ENCODE data around the gene SLC12A7.
A peak's percentile ranks its signal among the peaks of the same experiment; 100 is the strongest.

The SLC12A7 gene

DNA sequence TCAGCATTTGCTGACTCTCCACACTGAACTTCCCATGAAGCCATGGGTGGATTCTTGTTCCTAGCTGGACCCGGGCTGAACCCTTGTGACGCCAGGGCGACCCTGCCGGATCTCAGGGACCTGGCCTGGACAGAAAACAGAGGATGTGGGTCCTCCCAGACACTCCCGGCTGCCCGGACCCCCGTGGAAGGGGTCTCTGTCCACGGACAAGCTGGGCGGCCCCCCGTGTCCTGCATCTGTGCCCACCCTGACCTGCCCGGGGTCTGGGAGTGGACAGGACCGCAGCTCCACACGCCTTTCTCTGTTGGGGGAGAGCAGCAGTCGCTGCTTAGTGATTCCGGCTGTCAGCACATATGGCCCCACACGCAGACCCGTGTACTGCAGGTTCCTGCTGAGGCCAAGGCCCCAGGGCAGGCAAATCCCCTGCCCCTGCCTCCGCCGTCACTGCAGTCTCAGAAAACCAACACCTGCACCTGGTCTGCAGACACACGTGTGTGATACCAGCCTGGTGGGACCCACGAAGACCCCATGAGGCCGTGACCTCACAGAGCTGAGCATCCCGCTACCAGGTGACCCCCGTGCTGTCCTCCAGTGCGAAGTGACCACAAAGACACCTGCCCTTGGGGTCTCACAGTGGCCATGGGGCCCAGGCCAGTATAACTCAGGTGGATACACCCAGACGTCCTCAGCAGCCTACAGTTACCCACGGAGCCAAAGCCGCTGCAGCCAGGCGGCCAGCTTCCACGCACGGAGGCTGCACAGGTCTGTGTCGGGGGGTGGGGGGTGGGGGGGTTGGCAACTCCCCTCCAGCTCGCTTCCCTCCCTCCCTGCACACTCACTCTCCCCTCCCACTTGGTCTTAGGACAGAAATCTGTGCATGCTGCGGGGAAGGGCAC, 52.6 kb downstream of the SLC12A7 start:
- DNase-seq: no peak

DNA sequence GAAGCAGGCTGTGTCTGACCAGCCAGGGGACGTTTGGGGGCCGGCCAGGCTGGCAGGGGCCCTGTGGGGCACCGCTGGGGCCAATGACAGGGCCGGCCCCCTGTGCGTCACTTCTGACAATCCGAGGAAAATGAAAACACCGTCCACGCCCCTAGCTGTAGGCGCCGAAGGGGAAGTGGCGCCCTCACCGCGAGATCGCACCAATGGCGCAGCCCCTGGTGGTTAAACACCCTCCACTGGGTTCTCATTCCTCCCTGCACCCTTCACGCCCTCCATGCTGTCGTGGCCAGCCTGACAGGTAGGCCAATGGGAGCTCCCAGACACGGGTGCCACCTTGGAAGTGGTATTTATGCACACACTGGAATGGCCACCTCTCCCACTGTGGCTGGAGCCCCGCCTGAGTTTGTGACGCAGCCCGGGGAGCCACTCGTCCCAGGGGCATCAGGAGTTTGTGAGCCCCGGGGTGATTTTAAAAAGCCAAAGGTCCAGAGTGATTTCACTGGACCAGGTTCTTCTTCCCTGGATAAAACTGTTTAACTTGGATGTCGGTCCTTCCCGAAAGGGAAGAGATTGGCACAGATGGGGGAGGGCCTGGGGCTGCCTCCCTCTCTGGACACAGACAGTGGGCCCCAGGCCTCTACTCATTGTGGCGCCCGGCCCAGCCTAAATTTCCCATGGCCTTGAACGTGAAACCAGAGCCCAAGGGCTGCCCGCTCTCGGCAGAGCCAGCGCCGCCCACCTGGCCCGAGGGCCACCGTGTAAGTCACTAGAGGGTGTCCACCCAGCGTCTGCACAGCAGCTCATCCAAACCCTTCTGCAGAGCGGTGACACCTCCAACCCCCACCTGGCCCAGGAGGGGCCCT, 53.5 kb downstream of the SLC12A7 start:
- no peak for DNase-seq

DNA sequence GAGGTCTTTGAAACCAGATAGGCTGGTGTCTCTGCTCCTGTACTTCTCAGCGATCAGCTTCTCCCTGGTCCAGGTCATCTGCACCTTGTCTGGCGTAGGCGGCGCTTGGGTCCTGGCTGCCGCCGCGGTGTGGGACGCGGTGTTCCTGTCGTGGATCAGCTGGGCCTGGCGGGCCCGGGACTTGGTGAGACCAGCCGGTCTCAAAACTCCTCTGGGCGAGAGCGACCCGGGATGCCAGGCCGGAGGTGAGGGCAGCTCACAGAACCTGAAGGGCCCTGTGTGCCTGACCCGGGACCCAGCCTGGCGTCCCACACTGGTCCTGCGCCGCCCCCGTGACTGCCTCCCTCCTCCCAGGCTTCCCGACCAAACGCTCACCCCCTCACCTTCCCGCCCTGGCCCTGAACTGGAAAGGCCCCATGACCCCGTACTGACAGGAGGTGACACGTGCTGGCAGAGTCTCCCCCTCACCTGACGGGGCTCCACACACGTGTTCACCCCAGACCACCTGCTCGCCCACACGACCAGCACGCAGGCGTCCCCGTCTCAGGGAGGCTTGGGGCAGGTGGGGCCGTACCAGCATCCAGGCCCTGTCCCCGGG, 54.3 kb downstream of the SLC12A7 start:
- no peak for DNase-seq

DNA sequence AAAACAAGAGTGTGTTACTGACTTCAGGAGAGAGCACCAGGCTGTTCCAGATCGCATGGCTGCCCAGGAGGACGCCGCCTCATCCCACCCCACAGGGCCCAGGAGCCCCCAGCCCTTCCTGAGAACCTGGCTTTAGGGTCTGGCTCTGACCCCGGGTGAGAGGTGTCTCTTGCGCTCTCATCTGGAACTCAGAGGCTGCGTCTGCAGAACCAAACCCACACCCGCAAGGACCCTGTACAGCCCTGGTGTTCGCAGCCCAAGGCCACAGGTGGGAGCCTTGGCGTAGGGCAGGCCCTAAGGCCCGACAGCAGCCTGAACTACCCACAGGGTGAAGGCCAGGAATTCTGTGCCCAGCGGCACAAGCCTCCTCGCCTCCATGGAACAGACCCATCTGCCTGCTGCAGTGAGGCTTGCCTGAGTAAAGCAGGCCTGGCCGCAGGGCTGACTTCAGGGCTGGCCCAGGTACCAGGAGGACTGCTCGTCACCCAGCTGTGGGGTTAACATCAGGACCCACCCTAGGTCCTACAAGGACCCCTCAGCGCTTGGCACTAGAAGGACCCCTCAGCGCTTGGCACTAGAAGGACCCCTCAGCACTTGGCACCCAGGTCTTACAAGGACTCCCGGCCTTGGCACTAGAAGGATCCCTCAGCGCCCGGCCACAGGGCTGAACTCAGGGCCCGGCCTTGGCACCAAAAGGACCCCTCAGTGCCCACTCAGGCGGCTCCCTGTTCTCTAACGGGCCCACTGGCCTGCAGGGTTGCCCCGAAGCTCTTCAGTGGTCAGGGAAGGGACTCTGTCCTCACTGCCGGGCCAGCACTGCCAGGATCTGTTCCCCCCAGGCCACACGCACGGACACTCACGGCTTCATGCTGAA, 55.0 kb downstream of the SLC12A7 start:
- no peak for DNase-seq

DNA sequence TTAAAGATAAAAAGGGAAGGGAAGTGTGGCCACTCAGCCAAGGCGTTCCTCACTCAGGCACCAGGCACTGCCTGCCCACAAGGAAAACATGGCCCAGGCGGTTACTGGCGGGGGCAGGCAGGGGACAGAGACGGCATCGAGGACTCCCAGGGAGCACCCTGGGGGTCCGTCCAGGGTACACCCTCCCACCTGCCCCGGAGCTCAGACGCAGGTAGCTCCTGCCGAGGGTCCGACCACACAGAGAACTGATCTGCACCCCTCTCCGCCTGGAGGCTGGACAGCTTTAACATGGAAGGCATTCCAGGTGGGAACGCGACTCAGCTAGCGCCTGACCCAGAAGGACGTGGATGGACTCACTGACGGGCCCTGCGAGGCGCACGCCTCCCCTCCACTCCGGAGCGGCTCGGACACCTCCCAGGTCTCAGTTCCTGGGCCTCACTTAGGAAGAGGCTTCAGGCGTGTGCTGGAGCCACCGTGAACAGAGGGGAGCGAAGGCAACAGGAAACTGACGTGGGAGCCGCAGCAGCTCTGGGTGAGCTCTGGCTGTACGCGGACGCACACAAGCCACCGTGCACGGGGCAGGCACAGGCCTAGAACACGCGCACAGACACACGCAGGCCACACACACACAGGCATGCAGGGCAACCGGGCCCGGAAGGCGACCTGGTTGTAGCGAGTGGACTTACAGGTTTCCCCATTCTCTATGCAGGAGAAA, 55.8 kb downstream of the SLC12A7 start:
- DNase-seq: no peak

DNA sequence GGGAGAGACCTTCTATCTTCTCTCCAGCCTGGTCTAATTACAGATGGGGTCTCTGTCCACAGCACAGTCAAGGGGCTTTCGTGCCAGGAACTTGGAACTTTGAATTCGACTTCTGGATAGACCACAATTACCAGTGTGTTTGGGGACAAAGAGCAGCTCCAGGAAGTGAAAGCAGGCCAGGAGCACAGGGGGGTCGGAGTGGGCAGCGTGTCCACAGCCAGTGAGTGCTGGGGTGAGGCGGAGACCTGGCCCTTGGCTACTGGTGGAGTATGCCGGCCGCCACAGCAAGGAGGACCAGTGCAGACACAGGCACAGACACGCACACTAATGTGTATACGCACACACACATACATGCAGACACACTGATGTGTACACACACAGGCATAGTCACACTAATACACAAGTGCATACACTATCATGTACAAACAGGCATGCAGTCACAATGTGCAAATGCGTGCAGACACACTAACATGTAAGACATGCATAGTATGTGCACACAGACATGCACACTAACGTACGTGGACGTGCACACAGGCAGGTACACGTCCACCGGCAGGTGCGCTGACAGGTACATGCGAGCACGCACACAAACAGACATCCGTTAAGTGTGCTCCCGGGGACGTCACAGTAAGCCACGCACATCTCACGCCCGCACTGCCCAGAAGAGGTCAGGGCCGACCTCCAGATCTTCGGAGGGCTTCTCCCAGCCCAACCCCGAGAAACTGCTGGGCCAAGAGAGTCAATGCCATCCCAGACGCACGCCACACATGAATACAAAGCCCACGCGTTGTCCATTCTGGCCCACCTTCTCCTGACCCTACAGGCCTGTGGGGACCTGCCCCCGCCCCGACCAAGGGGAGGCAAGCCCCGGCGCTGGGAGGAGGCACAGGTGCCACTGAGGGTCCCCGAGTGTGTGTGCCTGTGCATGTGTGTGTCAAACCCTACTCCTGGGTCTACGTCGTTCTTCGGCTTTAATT, 56.8 kb downstream of the SLC12A7 start:
- DNase-seq: no peak

DNA sequence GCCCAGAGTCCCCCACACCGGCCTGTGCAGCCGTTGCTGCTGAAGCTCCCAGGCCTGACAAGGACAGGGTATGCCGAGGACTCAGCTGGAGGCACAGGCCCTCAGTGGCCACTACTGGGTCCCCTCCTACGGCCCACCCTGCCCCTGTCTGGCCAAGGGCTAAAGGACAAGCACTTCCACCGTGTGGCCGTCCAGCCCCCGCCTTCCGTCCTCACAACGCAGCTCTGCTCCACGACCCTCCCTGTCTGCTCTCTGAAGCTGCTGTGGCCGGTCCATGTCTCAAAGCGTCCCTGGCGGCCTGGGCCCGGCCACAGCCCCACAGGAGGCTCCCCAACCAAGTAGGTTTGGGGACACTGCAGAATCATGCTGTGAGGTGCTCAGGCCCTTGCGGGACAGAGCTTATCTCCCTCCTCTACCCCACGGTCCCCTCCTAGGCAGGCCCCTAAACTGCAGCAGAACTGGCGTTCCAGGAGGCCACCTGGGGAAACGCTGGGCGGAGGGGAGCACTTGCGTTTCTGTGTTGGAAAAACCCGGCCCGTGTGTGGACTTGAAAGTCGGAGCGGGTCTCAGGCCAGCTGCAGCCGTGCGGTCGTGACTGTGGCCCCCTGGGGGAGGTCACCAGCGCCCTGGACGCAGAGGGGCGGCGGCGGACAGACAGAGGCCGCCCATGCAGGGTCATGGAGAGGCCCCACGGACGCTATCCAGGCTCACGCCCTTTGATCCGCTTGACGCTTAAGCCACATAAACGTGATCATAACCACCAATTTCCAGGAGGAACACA, 57.7 kb downstream of the SLC12A7 start:
- no peak for DNase-seq

DNA sequence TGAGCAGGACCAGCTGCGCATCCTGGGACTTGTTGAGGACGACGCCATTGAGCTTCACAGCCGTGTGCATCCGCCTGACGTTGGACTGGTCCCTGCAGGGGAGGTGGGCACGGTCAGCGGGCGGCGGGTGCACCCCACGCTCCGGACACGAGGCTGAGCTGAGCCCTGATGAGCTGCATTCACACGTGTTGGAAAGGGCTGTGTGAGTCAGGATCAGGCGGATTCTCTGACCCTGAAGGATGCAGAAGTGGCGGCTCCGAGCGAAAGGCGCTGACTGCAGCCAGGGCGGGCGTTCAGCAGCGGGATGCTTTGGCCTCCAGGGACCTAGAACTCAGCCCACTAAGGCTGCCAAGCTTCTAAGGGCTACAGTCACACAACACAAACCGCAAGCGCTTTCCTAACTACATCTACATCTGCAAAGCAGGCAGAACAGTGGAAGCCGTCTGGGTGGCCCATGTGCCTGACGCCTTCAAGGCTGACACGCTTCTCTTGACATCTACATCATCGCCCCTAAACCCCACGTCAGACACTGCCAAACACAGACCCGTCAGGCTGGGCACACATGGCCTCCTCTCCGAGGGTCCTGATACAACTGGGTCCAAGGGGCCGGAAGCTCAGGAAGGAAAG, 58.4 kb downstream of the SLC12A7 start:
- peak; percentile 73 for DNase-seq

DNA sequence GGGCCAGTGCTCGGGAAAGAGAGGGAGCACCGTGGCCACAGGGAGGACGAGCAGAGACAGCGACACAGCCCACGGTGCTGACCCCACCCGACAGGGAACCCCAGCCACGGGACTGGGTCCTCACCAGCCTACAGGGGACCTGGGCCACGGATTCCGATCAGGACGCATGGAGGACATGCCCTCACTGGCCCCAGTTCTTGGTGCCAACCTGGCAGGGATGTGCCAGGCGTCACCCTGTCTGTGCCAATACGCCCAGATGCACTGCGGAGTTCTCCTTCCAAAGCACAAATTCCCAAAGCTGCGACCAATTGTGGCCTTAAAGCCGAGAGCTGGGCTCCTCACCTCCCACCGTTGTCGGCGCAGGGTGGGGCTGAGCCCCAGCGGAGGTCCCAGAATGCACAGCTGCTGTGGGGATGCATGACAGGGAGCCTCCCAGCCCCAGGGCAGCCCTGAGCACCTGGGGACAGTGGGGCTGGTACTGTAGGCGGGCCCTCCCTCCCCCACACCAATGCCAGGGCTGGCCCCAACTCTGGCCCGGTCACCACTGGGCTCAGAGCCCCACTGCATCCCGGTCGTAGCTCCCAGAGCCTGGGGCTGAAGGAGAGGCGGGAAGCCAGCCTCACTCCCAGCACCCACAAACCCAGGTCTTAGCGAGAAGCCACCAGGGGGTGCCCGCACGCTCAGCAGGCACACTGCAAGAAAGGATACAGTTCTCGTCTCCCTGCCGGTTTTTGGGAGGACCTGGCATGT, 59.0 kb downstream of the SLC12A7 start:
- DNase-seq: no peak

DNA sequence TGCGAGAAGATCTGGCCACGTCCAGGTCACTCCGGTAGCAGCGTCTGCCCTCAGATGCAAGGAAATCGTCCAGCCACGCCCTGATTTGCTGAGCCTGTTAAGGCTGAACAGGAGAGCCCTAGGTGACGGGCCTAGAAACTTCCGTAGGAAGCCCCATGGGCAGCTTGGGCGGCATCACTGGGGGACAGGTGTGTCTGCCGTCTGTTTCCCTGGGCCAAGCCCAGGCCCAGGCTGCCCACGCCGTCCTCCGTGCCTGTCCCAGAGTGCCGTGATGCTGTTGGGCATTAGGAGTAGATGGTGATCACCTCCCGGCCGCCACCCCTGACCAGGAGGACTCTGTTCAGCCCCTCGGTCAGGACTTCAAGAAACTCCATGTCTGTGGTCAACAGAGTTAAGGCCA, 59.8 kb downstream of the SLC12A7 start:
- no peak for DNase-seq

DNA sequence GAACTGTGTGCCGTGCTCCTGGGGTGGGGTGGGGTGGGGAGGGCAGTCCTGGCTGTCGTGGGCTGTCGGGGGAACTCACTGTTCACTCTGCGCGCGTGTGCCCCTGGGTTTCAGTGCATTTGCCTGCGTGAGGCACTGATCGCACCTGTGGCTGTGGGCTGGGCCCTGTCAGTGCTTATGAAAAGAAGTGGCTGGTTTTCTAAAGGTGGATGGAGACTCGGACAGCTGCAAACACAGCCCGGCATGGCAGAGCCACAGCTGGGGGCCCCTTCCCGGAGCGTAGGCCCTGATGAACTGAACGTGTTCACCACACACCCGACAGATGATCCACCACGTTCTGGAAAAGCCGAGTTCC, 60.5 kb downstream of the SLC12A7 start:
- DNase-seq: no peak

DNA sequence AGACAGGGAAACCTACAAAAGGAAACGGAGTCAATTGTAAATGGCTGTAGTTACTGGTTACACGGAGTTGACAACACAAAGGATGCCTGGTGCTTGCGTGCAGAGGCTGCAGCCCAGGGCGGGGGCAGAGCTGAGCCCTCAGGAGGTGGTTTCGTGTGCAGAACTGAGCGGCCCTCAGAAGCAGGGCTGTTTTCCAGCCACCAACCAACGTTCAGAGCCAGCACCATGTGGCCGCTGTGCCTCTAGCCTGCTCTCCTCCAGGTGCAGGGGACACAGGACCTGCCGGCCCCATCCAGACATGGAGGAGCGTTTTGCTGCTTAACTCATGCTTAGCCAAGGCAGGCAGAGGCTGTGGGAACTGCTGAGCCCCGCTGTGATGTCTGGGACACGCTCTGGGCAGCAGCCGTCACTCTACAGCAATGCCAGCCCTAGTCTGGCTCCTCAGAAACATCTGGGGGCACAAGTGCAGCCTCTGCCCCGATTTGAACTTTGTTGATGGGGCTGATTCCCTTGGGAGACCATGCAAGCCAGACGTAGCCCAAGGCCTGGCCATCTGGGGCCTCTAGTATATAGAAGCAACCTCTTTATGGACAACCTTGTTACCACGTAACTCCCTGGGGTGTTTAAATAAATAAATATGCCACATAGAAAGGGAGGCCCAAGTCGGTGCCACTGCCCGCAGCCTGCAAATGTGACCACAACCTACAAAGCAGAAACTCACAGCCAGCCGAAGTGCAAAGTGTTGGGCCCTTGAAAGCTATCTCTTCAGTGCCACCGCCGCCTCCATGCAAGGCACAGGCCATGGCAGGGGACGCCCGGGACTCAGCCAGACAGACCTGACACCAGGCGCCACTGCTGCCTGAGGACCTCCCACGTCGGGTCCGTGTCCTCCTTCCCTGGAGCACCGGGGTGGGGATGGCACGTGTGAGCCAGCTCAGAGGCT, 61.2 kb downstream of the SLC12A7 start:
- DNase-seq: no peak

DNA sequence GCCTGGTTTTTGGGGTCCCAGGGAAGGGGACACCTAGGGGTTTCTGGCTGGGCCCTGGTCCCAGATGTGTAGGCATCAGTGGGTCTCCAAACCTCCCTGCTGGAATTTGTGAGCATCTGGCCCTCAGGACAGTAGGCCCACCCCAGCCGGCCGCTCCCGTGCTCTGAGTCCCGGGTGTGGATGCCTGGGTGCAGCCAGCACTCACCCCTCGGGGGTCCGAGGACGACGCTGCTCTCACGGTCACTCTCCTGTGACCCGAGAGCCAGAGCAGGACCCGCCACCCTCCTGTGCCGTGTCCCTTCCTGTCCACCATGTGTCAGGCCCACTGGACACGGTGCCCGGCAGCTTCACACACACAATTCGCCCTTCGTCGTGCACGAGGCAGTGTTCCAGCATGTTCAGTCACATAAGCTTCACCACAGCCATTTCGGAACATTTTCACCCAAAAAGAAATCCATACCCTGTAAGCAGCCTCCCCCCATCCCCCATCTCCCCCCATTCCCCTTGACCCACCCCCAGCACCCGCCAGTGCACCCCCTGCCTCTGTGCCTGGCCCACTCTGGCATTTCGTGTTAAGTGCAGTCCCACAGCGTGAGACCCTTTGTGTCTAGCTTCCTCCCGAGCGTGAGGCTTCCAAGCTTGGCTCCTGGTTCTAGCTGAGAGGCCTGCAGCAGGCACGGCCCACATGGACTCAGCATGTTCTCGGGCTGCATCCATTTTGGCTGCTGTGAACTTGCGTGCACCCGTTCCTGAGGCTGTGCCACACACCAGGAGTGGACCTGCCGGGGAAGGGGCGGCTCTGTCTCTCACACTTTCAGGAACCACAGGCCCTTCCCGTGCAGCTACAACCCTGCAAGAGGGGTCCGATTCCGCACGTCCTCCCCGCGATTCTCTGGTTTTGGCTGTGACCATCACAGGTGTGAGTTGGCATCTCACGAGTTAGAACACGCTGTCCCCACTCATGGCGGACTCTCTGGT, 62.7 kb downstream of the SLC12A7 start:
- DNase-seq: no peak

DNA sequence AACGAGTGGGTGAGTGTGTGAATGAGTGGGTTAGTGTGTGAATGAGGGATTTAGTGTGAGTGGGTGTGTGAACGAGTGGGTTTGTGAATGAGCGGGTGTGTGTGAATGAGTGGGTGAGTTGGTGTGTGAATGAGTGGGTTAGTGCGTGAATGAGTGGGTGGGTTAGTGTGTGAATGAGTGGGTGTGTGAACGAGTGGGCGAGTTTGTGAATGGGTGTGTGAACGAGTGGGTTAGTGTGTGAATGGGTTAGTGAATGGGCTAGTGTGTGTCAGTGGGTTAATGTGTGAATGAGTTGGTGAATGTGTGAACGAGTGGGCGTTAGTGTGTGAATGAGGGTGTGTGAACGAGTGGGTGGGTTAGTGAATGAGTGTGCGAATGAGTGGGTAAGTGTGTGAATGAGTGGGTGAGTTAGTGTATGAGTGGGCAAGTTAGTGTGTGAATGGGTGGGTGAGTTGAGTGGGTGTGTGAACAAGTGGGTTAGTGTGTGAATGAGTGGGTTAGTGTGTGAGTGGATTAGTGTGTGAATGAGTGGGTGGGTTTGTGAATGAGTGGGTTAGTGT, 63.6 kb downstream of the SLC12A7 start:
- DNase-seq: no peak

DNA sequence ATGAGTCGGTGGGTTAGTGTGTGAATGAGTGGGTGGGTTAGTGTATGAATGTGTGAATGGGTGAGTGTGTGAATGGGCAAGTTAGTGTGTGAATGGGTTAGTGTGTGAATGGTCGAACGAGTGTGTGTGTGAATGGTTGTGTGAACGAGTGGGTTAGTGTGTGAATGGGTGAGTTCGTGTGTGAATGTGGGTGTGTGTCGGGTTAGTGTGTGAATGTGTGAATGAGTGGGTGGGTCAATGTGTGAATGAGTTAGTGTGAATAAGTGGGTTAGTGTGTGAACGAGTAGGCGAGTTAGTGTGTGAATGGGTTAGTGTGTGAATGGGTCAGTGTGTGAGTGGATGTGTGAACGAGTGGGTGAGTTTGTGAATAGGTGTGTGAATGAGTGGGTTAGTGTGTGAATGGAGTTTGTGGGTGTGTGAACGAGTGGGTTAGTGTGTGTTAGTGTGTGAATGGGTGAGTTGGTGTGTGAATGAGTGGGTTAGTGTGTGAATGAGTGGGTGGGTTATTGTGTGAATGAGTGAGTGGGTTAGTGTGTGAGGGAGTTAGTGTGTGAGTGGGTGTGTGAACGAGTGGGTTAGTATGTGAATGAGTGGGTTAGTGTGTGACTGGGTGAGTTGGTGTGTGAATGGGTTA, 64.4 kb downstream of the SLC12A7 start:
- DNase-seq: no peak

Measured in fibroblast of skin of right quadriceps (primary cell).